HG02870 (cell line): ENCODE measurements around the gene RIIAD1.
"Not testable (repeated sequence)": the region's sequence is repeated elsewhere in the genome, so short reads cannot be mapped to it uniquely, and the experiment has no call there.

ENCODE experiments used
- ATAC-seq: cut with Tn5 transposase; IDR thresholded peaks from one replicate; pipeline ENCODE4 v1.9.1; 2021; ENCODE audit warnings: mild to moderate bottlenecking, moderate library complexity; ENCODE audit not compliant: unreplicated experiment

RIIAD1 gene

DNA sequence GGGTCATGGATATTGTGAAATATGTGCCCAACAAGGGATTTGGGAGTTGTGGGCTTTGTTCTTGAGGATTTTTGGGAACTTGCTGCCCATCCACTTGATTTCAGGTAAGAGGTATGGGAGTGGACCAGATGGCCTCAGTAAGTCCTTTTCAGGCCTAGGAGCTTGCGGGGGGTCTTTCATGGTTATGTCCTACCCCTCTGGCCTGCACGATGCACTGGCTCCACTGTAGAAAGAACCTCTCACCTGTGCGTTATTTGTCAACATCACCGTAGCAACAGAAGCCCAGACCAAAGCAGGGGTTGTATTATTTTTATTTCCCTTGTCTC, 8.6 kb downstream of the RIIAD1 start:
- ATAC-seq, result no peak

DNA sequence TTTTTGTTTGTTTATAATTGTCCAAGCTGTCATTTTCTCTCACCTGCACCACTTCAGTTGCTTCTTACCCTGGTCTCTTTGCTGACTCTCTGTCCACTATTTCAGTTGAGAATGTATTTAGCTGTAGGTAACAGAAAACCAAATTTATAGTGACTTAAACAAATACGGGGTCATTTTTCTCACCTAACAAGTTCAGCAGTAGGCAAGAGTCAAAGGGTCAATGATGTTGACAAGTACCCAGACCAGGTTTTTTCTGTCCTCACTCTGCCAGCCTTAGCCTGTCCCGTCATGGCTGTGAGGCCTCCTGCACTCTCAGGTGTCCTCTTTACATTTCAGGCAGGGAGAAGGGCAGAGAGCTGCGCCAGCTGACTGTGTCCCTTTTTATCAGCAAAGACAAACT, 11.8 kb downstream of the RIIAD1 start:
- ATAC-seq, result no peak

DNA sequence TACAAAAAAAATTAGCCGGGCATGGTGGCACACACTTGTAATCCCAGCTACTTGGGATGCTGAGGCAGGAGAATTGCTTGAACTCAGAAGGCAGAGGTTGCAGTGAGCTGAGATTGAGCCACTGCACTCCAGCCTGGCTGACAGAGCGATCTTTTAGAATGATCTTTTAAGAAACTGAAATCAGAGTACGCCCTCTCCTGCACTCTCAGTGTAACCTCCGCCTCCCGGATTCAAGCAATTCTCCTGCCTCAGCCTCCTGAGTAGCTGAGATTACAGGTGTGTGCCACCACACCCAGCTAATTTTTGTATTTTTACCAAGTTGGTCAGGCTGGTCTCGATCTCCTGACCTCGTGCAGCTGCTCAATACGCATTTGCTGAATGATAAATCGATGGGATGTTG, 12.7 kb downstream of the RIIAD1 start:
- ATAC-seq, result not testable (repeated sequence)

DNA sequence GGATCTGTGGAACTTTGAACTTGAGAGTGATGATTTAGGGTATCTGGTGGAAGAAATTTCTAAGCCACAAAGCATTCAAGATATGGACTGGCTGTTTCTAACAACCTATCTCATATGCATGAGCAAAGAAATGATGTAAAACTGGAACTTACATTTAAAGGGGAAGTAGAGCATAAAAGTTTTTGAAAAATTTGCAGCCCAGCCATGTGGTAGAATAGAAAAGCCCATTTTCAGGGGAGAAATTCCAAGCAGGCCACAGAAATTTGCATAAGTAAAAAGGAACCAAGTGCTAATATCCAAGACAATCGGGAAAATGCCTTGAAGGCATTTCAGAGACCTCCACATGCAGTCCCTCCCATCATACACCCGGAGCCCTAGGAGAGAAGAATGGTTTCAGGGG, 15.7 kb downstream of the RIIAD1 start:
- ATAC-seq, result no peak

DNA sequence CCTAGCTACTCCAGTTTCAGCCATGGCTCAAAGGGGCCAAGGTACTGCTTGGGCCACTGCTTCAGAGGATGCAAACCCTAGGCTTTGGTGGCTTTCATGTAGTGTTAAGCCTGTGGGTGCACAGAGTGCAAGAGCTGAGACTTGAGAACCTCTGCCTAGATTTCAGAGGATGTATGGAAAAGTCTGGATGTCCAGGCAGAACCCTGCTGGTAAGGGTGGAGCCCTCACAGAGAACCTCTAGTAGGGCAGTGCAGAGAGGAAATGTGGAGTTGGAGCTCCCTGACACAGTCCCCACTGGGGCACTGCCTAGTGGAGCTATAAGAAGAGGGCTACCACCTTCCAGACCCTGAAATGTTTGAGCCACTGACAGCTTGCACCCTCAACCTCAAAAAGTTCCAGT, 16.2 kb downstream of the RIIAD1 start:
- no peak for ATAC-seq

DNA sequence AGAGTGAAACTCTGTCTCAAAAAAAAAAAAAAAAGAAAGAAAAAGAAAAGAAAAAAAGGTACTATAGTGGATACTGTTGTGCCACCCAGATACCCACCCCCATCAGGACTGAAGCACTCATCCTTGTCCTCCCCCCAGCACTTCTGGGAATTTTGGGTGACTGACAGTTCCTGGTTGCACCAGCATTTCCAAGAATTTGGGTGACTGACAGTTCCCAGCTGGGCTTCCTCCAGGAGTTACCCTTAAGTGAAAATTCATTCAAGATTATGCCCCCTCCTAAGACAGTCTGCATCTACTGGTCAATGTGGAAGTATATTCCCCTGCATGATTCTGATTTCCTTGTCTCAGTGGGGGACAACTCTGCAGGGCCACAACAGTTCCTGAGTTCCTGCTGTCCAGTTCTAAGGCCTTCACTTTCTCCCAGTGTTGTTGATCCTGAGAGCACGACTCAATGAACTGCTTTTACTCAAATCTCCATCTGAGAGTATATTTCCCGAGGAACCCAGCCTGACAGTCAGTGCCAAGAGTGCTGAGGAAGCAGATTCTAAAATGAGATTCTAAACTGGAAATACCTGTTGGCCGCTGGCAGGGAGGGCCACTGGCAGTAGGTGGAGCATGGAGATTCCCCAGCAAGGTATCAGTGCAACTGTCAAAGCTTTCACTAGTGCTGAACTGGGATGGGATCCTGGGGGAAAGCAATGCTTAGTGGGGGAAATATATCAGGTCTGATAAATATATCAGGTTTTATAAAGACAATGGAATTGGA, 18.5 kb downstream of the RIIAD1 start:
- no peak for ATAC-seq

DNA sequence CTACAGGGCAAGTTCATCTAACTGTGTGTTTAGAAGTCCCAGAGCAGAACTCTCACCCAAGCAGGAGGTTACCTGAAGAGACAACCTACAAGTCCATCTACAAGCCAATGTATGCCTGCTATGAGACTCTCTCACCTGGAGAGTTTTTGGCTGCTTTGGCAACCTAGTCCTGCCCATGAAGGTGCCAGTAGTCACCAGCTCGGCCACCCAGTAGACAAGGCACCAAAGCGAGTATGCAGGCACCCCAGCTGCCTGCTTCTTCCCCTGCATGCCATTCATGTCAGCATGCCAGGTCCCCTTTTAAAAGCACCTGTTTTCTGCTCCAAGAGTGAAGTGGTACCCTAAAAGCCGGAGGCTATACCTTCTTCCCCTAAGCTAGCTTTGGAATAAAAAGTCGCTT, 20.2 kb downstream of the RIIAD1 start:
- no peak for ATAC-seq

DNA sequence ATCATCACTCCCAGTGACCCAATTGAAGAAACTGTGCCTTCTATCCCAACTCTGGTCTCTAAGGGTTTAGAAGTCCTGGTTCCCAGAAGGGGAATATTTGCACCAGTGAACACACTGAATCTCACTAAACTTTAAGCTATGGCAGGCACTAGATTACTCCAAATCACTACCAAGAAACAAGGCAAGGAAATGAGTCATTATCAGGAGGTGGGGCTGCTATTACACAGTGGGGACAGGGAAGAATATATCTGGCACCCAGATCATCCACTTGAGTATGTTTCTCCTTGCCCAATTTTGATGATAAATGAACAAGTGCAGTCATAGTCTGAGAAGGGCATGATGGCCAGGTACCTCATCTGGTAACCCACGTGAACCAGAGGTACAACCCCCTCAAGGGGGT, 35.0 kb downstream of the RIIAD1 start:
- no peak for ATAC-seq

DNA sequence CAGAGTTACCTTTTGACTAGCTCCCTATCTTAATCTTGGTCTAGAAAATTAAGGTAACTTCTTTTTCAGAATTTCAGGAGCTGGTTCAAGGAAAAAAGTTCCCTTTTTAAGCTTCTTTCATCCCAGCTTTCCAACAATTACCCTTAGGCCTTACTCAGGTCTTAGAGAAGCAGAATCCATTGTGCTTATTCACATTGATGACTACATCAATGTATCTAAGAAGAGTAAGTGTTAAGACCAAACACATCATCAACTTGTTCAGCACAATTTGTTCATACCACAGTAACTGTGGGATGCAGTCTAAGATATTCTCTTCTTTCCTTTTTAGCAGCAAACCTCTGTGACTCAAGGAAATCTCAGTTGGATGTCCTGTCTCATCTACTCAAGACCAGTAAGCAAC, 37.9 kb downstream of the RIIAD1 start:
- ATAC-seq, result no peak

DNA sequence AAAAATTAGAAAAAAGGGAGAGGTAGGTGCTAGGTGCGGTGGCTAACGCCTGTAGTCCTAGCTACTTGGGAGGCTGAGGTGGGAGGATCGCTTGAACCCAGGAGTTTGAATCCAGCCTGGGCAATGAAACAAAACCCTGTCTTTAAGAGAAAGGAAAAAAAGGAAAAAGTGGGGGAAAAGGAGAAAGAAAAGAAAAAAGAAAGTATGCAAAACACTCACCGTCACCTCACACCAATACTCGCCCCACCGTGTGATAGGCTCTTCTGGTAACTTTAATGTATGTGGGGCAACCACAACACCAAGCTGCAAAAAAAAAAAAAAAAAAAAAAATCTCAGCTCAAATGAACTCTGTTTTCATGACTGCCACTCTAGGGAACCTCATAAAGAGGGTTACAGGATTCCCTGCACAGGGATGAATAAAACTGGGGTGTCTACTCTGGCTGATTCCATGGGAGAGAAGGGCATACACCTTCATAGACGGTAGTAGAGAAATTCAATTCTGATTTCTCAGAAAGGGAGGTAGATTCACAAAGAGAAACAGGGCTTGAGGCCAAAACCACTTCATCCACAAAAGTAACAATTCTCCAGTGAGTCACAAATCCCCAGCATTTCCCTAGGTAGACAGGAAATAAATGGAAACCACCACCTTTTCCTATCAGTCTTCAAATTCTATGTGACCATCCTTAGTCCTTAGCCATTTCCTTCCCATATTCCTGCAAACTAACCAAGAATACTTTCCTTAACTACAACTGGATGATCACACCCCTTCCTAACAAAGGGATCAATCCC, 39.5 kb downstream of the RIIAD1 start:
- no peak for ATAC-seq

DNA sequence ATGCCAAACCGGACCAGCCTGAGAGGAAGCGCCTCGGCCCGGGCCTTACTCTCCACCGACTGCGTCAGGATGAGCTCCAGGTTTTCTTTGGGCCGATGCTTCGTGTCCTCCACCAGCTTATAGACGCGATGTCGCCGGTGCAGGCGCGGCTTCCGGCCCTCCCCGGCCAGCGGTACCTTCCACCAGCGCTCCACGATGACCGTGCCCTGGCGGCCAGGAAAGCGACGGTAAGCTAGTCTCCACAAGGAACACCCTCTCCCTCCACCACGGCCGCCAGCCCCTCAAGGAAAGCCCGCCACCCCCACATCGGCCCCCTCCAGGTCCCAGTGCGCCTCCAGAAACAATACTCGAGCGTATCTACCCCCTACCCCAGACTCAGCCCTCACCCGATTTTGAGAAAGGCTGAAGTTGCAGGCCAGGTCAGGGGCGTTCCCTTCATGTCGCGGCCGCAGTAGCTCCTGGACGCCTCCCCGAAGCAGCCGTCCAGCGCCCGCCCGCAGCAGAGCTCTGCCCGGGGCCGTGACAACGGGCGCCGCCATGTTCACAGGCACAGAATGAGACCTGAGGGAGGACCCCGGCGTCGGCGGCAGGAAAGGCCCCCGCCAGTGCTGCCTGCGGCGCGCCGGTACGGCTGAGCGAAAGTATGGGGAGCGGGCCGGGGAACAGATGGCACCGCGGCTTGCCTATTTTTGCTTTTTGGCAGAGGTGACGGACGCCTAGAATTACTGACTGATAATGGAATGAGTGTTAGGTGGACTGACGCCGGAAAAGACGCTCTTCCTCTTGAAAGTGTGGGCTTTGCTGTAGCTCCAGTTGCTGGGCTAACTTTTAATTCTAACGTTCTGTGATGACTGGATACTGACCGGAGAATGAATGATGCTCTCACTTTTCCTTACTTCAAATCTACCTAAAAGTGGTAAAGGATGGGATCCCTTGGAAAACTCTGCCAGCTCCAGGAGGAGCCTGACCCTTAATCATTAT, 41.9 kb downstream of the RIIAD1 start, which contains the start of gene MRPL9:
Gene MRPL9 (minus strand): TSS at position 556 of the 981 bp plus-strand sequence. CDS start 17 bp downstream, at position 539.
- ATAC-seq, result peak; percentile 90

DNA sequence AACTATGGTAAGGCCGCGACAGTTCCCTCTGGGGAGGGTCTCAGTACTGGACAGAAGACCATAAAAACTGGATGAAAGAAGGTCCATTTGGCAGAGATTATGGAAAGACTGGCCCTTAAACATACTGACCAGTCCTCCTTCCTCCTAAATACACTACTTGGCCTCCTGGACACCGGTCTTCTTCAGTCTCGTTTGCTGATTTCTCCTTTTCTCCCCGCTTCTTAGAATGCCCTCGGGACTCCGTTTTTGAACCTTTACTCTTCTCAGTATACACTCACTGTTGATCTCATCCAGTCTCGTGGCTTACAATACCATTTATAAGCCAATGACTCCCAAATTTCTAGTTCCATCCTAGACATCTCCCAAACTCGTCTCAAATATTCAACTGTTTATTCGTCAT, 42.7 kb downstream of the RIIAD1 start:
- ATAC-seq, result no peak

DNA sequence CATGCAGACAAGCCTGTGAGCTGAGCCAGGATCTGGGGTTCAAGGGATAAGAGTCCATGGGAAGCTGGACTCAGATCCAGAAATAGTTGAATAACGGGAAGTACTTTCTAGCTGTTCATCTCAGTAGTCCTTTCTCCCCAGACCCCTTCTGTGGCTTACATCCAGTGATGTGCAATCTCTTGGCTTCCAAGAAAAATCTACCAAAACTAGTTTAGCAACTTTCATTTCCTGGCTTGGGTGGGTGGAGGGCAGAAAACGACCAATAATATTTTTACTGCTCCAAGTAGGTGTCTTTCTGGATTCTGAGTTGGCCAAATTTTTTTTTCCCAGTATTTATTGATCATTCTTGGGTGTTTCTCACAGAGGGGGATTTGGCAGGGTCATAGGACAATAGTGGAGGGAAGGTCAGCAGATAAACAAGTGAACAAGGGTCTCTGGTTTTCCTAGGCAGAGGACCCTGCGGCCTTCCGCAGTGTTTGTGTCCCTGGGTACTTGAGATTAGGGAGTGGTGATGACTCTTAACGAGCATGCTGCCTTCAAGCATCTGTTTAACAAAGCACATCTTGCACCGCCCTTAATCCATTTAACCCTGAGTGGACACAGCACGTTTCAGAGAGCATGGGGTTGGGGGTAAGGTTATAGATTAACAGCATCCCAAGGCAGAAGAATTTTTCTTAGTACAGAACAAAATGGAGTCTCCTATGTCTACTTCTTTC, 47.2 kb downstream of the RIIAD1 start:
- ATAC-seq, result not testable (repeated sequence)

DNA sequence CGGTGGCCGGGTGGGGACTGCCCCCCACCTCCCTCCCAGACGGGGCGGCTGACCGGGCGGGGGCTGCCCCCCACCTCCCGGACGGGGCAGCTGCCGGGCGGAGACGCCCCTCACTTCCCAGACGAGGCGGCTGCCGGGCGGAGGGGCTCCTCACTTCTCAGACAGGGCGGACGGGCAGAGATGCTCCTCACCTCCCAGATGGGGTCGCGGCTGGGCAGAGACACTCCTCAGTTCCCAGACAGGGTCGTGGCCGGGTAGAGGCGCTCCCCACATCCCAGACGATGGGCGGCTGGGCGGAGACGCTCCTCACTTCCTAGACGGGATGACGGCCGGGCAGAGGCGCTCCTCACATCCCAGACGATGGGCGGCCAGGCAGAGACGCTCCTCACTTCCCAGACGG, 47.9 kb downstream of the RIIAD1 start:
- not testable (repeated sequence) for ATAC-seq

DNA sequence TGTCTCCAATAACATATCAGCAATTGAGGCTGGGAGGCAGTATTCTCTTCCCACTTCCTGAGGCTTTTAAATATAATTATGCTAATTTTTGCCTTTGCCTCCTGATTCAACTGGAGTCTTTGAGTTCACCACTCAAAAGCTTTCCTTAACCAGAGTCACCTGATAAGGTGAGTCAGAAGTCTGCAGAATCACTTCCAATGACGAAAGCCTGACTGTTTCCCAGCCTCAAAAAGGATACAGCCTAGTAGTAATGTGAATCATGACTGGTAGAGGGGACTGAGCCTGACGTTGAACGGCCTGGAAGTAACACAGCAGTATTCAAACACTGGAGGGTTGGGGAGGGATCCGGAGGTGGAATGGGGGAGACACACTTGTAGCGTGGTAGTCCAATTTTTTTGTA, 52.4 kb downstream of the RIIAD1 start:
- ATAC-seq, result no peak

DNA sequence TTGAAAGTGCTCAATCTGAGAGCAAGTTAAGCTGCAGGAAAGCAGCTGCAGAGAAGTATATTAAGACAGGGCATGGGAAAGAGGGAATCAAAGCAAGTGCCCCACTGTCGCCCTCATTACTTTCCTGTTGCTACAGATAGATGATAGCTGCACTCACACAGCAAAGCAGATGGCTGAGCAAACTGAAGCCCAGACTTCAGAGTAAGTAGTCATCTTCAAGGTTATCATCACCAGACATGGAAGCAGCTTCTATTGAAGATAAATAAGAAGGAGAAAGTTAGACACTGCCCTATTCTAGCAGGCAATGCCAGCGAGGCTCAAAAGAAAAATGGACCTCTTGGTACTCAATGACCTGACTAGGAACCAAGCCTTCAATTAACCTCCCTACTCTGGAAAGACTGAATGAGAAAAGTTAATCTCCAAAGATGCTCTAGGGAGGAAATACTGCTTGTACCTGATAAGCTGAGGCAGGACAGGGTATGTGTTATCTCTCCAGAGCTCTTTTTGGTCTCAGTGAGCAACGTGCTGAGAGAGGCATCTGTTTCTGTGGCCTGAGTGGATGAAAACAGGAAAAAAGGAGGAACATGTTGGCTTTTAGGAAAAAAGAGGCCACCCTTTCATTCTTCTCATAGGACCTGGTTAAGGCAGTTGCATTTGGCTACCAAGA, 53.1 kb downstream of the RIIAD1 start:
- no peak for ATAC-seq

DNA sequence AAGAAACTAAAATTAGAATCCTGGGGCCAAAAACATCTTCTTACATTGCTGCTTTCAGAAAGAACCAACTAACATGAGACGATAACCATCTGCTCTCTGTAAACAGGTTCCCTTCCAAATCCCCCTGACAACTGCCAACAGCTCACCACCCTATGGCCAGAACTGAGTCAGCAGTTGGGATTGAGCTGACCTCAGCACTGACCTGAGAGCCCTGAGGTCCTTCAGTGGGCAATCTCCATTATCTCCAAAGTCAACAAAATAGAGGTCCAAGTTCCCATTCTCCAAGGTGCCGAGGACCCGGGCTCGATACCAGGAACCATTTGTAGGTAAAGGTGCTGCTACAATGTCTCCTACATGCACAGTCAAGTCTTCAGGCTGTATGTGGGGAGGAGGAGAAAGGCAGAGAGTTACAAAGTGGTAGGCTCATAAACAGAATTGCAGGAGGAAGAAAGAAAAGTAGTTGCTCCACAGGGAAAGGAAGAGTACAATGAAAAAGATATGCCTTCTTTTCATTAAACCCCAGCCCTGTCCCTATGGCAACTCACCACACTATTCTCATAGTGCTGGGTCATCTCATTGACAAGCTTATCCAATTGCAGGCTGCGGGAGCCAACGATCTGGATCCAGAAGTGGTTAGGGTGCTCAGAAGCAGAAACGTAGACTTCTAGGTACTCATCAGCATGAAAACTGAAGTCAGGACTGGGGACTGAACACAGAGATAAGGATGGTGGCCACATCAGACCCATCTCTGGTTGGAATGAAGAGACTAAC, 54.8 kb downstream of the RIIAD1 start:
- no peak for ATAC-seq

DNA sequence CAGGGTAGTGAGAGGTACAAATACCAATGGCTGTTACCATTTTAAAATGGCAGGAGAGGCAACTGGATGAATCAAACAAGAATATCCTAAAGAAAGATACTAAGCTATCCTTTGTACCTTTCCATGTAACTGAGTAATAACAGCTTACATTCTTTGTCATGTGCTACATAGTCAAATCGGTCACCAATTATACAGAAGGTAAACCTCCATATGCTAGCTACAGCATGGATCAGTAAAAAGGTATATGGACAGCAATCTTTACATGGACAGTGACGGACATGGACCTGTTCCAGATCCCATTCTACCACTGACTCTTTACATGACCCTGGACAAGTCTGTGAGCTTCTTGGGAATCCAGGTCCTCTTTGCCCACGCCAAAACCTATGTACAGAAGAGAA, 55.3 kb downstream of the RIIAD1 start:
- ATAC-seq, result no peak

DNA sequence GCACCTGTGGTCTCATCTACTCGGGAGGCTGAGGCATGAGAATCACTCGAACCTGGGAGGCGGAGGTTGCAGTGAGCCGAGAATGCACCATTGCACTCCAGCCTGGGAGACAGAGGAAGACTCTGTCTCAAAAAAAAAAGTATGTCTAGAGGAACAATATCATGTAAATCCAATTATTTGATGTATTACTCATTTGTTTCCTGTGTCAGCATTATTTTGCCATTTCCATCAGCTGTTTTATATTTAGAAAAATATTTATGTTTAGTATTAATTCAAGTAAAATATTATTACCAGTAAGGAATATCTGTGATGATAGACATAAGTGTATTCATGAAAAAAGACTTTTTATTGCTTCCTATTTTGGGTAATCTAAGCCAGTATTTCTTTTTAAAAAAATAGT, 56.0 kb downstream of the RIIAD1 start:
- no peak for ATAC-seq
